Measurements from ENCODE around the gene GPNMB. TPM values are rescaled to one million over a fixed set of nuclear protein-coding genes. Genes with fewer than 3 reads are reported as not detected.

GPNMB gene
- total RNA-seq, 1 experiment from 2014 or later = 1.2 TPM

DNA sequence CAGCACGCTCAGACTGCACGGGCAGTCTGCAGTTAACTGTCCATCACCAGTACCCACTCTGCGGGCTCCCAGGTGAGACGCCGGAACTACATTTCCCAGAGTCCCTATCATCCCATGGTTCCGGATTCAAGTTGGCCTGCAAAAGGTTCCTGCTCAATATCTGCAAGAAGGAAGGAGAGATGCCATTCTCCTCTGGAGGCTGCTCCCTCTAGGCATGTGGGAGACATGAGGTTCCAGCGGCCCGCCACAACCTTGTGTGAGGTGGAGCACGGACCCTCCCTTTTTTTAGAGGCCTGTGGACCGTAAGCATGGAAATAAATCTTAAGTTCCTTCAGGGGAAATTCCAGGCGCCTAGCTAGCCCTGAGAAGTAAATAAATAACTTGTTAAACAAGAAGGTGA, 35.0 kb upstream of the GPNMB start:
- H3K27me3 ChIP-seq (ENCODE audit: insufficient read depth, low read length) = no peaks in the 10 kb centered on the region
- no peaks in the 10 kb centered on the region for H3K79me1 ChIP-seq (ENCODE audit: insufficient read depth, low read depth, low read length, poor library complexity, severe bottlenecking)
- H3K9me3 ChIP-seq (ENCODE audit: control insufficient read depth, low read depth, low read length) = no peaks in the 10 kb centered on the region
- H3K4me2 ChIP-seq (ENCODE audit: insufficient read depth, insufficient read length, low read length) = no peak overlapping the region
- Mint-ChIP-seq H3K27me3 (ENCODE audit: low read depth) (no peaks in the 10 kb centered on the region), H3K4me3 (no peak overlapping the region), H3K9me3 (no peaks in the 10 kb centered on the region), H3K36me3 (ENCODE audit: insufficient read depth in 1 of 3, low read depth in 3 of 3) (no peaks in the 10 kb centered on the region), H3K27ac (0 out of 7 replicates have a peak overlapping the region, but pooled peaks of 1 of the 3 experiments have one; percentile 63), H3K4me1 (peaks cover 0 to 7% of the 10 kb centered on the region in 2 experiments; a peak in 1 of 4 replicates)
- H2BK12ac ChIP-seq (ENCODE audit: insufficient read length, low read depth, low read length) = no peak overlapping the region
- DNase-seq = peak; percentile 67
- H4K8ac ChIP-seq (replicated peaks; ENCODE audit: insufficient read length, low read depth, low read length) = no peak overlapping the region
- H4K91ac ChIP-seq (ENCODE audit: insufficient read length, low read depth, low read length) = no peak overlapping the region
- no peak overlapping the region for H3K18ac ChIP-seq (ENCODE audit: insufficient read length, low read depth, low read length)
- H3K79me2 ChIP-seq (ENCODE audit: insufficient read depth, low read length) = no peaks in the 10 kb centered on the region
- H3T11ph ChIP-seq (ENCODE audit: low read length) = no peak overlapping the region
- no peak overlapping the region for H3K56ac ChIP-seq (ENCODE audit: insufficient read length, low read depth, low read length)
- H2BK20ac ChIP-seq (ENCODE audit: low read depth, low read length, poor library complexity, severe bottlenecking) = no peak overlapping the region
- no peak overlapping the region for H2BK5ac ChIP-seq (ENCODE audit: insufficient read length, low read length)
- H3K4me1 ChIP-seq (ENCODE audit: insufficient read depth, low read length) = no peaks in the 10 kb centered on the region
- H3K14ac ChIP-seq (ENCODE audit: insufficient read depth, low read length) = no peak overlapping the region
- no peak overlapping the region for H3K27ac ChIP-seq (ENCODE audit: insufficient read length, low read depth, low read length)
- no peak overlapping the region for H2BK15ac ChIP-seq (ENCODE audit: low read depth, low read length)
- no peaks in the 10 kb centered on the region for H3K23me2 ChIP-seq (ENCODE audit: insufficient read length, low read depth, low read length, poor library complexity, severe bottlenecking)
- peak overlapping the region; percentile 96 for H2AFZ ChIP-seq (ENCODE audit: low read length)
- H2AK5ac ChIP-seq (ENCODE audit: insufficient read length, low read length) = no peak overlapping the region
- TF ChIP-seq, protein P1, sequence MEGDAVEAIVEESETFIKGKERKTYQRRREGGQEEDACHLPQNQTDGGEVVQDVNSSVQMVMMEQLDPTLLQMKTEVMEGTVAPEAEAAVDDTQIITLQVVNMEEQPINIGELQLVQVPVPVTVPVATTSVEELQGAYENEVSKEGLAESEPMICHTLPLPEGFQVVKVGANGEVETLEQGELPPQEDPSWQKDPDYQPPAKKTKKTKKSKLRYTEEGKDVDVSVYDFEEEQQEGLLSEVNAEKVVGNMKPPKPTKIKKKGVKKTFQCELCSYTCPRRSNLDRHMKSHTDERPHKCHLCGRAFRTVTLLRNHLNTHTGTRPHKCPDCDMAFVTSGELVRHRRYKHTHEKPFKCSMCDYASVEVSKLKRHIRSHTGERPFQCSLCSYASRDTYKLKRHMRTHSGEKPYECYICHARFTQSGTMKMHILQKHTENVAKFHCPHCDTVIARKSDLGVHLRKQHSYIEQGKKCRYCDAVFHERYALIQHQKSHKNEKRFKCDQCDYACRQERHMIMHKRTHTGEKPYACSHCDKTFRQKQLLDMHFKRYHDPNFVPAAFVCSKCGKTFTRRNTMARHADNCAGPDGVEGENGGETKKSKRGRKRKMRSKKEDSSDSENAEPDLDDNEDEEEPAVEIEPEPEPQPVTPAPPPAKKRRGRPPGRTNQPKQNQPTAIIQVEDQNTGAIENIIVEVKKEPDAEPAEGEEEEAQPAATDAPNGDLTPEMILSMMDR (conservative IDR thresholded peaks at IDR 0.05) = no peak
- no peaks in the 10 kb centered on the region for H4K20me1 ChIP-seq (ENCODE audit: control insufficient read depth, insufficient read depth, insufficient read length)
- no peak overlapping the region for H4K5ac ChIP-seq (ENCODE audit: insufficient read length, low read depth, low read length)
- H2BK120ac ChIP-seq (ENCODE audit: low read depth, low read length, poor library complexity, severe bottlenecking) = no peak overlapping the region
- no peak overlapping the region for H3K4ac ChIP-seq (ENCODE audit: low read depth, low read length)
- H3K23ac ChIP-seq (ENCODE audit: insufficient read length, low read depth, low read length) = no peak overlapping the region
- no peak overlapping the region for H3K9ac ChIP-seq (ENCODE audit: extremely low read depth, insufficient read length, low read length)
- no CpG with 5 or more reads among the region's 11 CpGs for WGBS (ENCODE audit: extremely low coverage, insufficient read length, low lambda C conversion rate)
